Esophagus squamous epithelium (tissue), 5 donors: ENCODE measurements around the gene PRSS50. TPM values are rescaled to one million over a fixed set of nuclear protein-coding genes. Genes with fewer than 3 reads are reported as not detected.

ENCODE experiments used
- DNase-seq: peaks from one replicate; lab custom pipeline; 2025; lab: John Stamatoyannopoulos, UW
- H3K27ac ChIP-seq, 4 donors: fragments of 200-600 bp; sonication (generic); one replicate each; pipeline ENCODE4 v1.5.1; 2016 to 2019; ENCODE audit warnings: mild to moderate bottlenecking in 1 of 4
- H3K27me3 ChIP-seq, 4 donors: fragments of 200-600 bp; sonication (generic); 1 replicate in 3 of 4; 2 replicates in 1 of 4; pipeline versions ENCODE4 v1.5.1 to v1.6.0; 2017 to 2021; ENCODE audit warnings: antibody characterized with exemption in 1 of 4
- H3K36me3 ChIP-seq, 3 donors: fragments of 200-600 bp; sonication (generic); one replicate each; pipeline ENCODE4 v1.5.1; 2016 to 2019
- H3K4me1 ChIP-seq, 3 donors: fragments of 200-600 bp; sonication (generic); one replicate each; pipeline ENCODE4 v1.5.1; 2017 to 2019
- H3K4me3 ChIP-seq, 4 donors: fragments of 200-600 bp; sonication (generic); 1 replicate in 3 of 4; 2 replicates in 1 of 4; pipeline ENCODE4 v1.5.1; 2016 to 2019; ENCODE audit warnings: mild to moderate bottlenecking in 2 of 4, moderate library complexity in 1 of 4
- H3K9me3 ChIP-seq, 3 donors: fragments of 200-600 bp; sonication (generic); one replicate each; pipeline ENCODE4 v1.5.1; 2016 to 2019
- POLR2A ChIP-seq, 4 donors: fragments of 450-650 bp; IDR thresholded peaks; one replicate each; pipeline ENCODE4 v1.6.1; 2017; ENCODE audit warnings: antibody characterized with exemption in 4 of 4, mild to moderate bottlenecking in 4 of 4, moderate library complexity in 3 of 4
- WGBS, 2 donors: methylation state at CpG; one replicate each; pipeline ENCODE4 v1.1.5; 2018; 5-methylcytosine and 5-hydroxymethylcytosine counted together
- intact Hi-C: fragments of 100-400 bp; cut with DNase I; formaldehyde crosslinking; loops from one replicate; pipeline ENCODE4 v1.15.0; 2022
- total RNA-seq, 4 donors: library from RNA; depleted of rRNA; stranded (reverse); fragments of >200 nt; gene quantifications; one replicate each; pipeline ENCODE4 v1.1.0, GENCODE V29; 2016
- TF ChIP-seq, protein P1 (sequence below), 6 experiments: fragments of 450-650 bp in 4 of 6; fragments of 200-600 bp in 2 of 6; sonication (generic) in 2 of 6; IDR thresholded peaks; one replicate each; pipeline ENCODE4 v1.5.1; 2016 to 2019; ENCODE audit warnings: antibody characterized with exemption in 6 of 6, mild to moderate bottlenecking in 4 of 6, moderate library complexity in 4 of 6
- donor health status: DM: yes; HTN: yes; CAD: no.

Gene PRSS50
- total RNA-seq, 4 donors from 2014 or later = 0.19 TPM; not detected in 3

DNA sequence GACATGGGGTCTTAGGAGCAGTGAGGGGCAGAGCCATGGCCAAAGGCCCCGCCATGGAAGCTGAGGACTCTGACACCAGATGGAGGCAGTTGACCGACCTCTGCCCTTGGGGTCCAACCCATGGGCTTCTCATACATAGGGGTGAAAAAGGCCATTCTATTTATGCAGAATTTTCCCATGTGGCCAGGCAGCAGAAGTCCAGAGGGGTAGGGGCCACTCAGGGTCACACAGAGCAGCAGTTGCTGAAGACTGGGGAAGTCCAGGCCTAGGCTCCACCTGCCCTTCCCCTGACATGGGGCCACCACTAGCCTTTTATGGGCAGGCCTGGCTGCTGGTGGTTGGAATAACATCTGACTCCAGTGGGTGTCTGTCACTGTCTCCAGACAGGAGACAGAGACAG is 6.4 kb downstream of the PRSS50 start:
- Histone ChIP-seq H3K27ac (no peak overlapping the region), H3K4me3 (no peak overlapping the region), H3K9me3 (no peaks in the 10 kb centered on the region), H3K36me3 (no peaks in the 10 kb centered on the region), H3K4me1 (peaks cover 0 to 22% (median 3%) of the 10 kb centered on the region in 3 donors), H3K27me3 (peaks cover 0 to 8% (median 0%) of the 10 kb centered on the region in 4 donors)
- TF ChIP-seq, protein P1, sequence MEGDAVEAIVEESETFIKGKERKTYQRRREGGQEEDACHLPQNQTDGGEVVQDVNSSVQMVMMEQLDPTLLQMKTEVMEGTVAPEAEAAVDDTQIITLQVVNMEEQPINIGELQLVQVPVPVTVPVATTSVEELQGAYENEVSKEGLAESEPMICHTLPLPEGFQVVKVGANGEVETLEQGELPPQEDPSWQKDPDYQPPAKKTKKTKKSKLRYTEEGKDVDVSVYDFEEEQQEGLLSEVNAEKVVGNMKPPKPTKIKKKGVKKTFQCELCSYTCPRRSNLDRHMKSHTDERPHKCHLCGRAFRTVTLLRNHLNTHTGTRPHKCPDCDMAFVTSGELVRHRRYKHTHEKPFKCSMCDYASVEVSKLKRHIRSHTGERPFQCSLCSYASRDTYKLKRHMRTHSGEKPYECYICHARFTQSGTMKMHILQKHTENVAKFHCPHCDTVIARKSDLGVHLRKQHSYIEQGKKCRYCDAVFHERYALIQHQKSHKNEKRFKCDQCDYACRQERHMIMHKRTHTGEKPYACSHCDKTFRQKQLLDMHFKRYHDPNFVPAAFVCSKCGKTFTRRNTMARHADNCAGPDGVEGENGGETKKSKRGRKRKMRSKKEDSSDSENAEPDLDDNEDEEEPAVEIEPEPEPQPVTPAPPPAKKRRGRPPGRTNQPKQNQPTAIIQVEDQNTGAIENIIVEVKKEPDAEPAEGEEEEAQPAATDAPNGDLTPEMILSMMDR (IDR thresholded peaks at IDR 0.05) = no peak
- TF ChIP-seq POLR2A (IDR thresholded peaks at IDR 0.05) = no peak
- no peak for DNase-seq
- 85% methylated on average over 2 of the region's 2 CpGs; no CpG with 5 or more reads in 1 of the 2 donors for WGBS, 2 donors
- intact Hi-C loops = no loop called here

DNA sequence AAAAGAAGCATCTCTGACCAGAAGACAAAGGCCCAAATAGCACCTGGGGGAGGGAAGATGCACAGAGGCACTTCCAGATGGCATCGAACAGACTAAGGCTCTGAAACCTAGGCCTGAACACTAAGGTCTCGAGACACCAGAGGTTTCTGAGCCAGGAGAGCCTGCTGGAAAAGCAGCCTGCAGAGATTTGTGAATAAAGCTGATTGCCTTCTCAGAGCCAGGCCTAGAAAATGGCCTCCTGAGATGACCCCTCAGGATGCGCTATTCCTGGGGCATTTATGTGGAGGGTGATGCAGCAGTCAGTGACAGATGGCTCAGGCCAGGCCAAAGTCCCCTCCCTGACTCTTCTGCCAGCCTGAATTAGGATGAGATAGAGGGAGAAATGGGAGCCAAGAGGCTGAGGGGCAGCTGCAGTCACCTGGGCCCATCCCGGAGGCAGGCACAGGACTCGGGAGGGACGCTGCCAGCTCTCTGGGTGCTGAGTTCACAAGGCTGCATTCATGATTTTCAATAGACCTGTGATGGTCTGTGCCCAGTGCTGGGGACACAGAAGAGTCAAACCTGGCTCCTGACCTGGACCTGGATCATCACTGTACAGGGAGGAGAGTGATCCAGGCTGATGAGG is 6.9 kb downstream of the PRSS50 start:
- H3K27ac ChIP-seq = no peak overlapping the region
- WGBS, 2 donors = 86 to 90% methylated on average over 4 to 6 of the region's 6 CpGs
- no peaks in the 10 kb centered on the region for H3K36me3 ChIP-seq
- peaks cover 0 to 28% (median 7%) of the 10 kb centered on the region in 3 donors for H3K4me1 ChIP-seq
- intact Hi-C loops = no loop called here
- no peak overlapping the region for H3K4me3 ChIP-seq
- DNase-seq = no peak
- TF ChIP-seq POLR2A (IDR thresholded peaks at IDR 0.05) = no peak
- H3K9me3 ChIP-seq = no peaks in the 10 kb centered on the region
- peaks cover 0 to 9% (median 0%) of the 10 kb centered on the region in 4 donors for H3K27me3 ChIP-seq

DNA sequence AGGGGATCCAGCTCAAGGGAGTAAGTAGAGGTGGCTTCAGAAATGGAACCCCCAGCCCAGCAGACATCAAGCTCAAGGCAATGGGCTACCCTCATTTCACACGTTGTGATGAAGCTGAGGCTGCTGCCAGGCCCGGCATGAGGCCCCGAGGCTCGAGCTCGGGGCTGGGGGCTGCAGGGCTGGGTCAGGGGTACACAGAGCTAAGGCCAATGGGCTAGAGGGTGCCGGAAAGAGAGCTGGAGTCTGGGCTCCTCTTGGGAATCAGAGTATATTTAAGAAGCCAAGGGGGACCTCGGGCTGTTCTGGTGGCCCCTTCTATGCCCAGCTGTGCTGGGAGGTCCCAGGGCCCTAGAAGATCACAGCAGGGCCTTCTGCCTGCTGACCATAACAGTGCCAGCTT is 7.4 kb downstream of the PRSS50 start:
- Histone ChIP-seq H3K27me3 (peaks cover 0 to 6% (median 0%) of the 10 kb centered on the region in 4 donors), H3K9me3 (no peaks in the 10 kb centered on the region), H3K4me3 (no peak overlapping the region), H3K4me1 (peaks cover 0 to 28% (median 7%) of the 10 kb centered on the region in 3 donors), H3K36me3 (no peaks in the 10 kb centered on the region), H3K27ac (no peak overlapping the region)
- TF ChIP-seq POLR2A (IDR thresholded peaks at IDR 0.05) = no peak
- TF ChIP-seq, protein P1 (IDR thresholded peaks at IDR 0.05) = no peak
- no peak for DNase-seq
- intact Hi-C loops = no loop called here
- WGBS, 2 donors = 81 to 88% methylated on average over 3 to 6 of the region's 7 CpGs

DNA sequence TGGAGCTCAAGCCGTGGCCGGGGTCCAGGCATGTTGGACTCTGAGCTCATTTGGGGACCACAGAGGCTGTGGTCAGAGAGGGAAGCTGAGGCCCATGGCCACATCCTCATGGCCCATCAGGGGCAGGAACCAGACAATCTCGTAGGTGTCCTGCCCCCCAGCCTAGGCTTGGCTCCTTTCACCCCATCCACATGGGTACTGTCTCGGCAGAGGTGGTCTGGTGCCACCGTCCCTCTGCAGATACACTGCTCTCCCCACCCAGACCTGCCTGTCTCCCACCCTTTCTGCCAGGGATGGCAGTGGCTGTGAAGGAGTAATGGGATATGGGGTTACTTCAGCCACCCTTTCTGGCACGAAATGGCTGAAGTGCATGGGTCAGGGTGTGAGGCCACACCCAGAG is 7.9 kb downstream of the PRSS50 start:
- peaks cover 0 to 28% (median 7%) of the 10 kb centered on the region in 3 donors for H3K4me1 ChIP-seq
- no peak overlapping the region for H3K27ac ChIP-seq
- H3K9me3 ChIP-seq = no peaks in the 10 kb centered on the region
- intact Hi-C loops = loop anchor here (5.0 kb wide), 1 partner anchor 183 kb away; no protein-coding TSS in a partner anchor
- H3K27me3 ChIP-seq = peaks cover 0 to 6% (median 0%) of the 10 kb centered on the region in 4 donors
- TF ChIP-seq POLR2A (IDR thresholded peaks at IDR 0.05) = no peak
- TF ChIP-seq, protein P1 (IDR thresholded peaks at IDR 0.05) = no peak
- no peak overlapping the region for H3K4me3 ChIP-seq
- 86 to 100% methylated on average over 2 to 5 of the region's 6 CpGs for WGBS, 2 donors
- no peak for DNase-seq
- no peaks in the 10 kb centered on the region for H3K36me3 ChIP-seq

DNA sequence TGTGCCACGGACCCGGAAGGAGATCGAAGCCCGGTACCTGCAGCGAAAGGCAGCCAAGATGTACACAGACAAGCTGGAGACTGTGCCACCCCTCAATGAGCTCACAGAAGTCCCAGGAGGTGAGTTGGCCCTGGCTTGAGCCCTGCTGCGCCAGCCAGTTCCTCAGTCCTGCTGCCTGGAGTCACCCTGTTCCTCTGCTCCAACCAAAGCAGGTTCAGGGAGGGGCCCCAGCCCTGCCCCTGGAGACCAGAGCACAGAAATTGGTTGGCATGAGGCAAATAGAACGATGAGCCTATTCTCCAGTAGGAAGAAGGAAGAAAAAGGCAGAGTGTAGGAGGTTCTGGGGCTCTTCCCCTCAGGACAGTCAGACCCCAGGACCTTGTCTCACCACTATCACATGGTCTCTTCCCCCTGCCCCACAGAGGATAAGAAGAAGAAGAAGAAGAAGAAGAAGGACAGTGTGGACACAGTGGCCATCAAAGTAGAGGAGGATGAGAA is 8.5 kb downstream of the PRSS50 start:
- no peak overlapping the region for H3K4me3 ChIP-seq
- DNase-seq = no peak
- H3K9me3 ChIP-seq = no peaks in the 10 kb centered on the region
- H3K36me3 ChIP-seq = no peaks in the 10 kb centered on the region
- no peak for TF ChIP-seq POLR2A (IDR thresholded peaks at IDR 0.05)
- TF ChIP-seq, protein P1 (IDR thresholded peaks at IDR 0.05) = no peak
- H3K27me3 ChIP-seq = peaks cover 0 to 6% (median 0%) of the 10 kb centered on the region in 4 donors
- peaks cover 0 to 25% (median 7%) of the 10 kb centered on the region in 3 donors for H3K4me1 ChIP-seq
- no peak overlapping the region for H3K27ac ChIP-seq
- intact Hi-C loops = loop anchor here (5.0 kb wide), 1 partner anchor 183 kb away; no protein-coding TSS in a partner anchor
- 89 to 92% methylated on average over 5 to 6 of the region's 7 CpGs for WGBS, 2 donors
